GM19193 (cell line): ENCODE measurements around the gene GRID1.

Experiments
- POLR2A ChIP-seq: IDR thresholded peaks from 4 replicates; pipeline ENCODE4 v1.6.1; 2011; ENCODE audit not compliant: insufficient read depth, insufficient read length; ENCODE audit errors: extremely low read depth

GRID1 gene

GRCh38 chr10:85611746-85612377 is 754.7 kb downstream of the GRID1 start:
- TF ChIP-seq POLR2A: no peak

- TF ChIP-seq POLR2A: no peak
Observed at GRCh38 chr10:85611093-85611740, 755.4 kb downstream of the GRID1 start.

GRCh38 chr10:85610381-85611092 is 756.1 kb downstream of the GRID1 start:
- TF ChIP-seq POLR2A: no peak

GRCh38 chr10:85609509-85609908 is 757.1 kb downstream of the GRID1 start:
- no peak for TF ChIP-seq POLR2A

GRCh38 chr10:85608706-85609105 is 757.9 kb downstream of the GRID1 start:
- no peak for TF ChIP-seq POLR2A

GRCh38 chr10:85607043-85607695 is 759.4 kb downstream of the GRID1 start:
- no peak for TF ChIP-seq POLR2A

- no peak for TF ChIP-seq POLR2A
Observed at GRCh38 chr10:85606401-85606800, 760.2 kb downstream of the GRID1 start.

GRCh38 chr10:85604884-85605283 is 761.7 kb downstream of the GRID1 start:
- no peak for TF ChIP-seq POLR2A

GRCh38 chr10:85604136-85604725 is 762.4 kb downstream of the GRID1 start:
- no peak for TF ChIP-seq POLR2A

GRCh38 chr10:85603151-85603940 is 763.2 kb downstream of the GRID1 start:
- TF ChIP-seq POLR2A: no peak

GRCh38 chr10:85602713-85603112 is 763.9 kb downstream of the GRID1 start:
- no peak for TF ChIP-seq POLR2A

GRCh38 chr10:85602306-85602705 is 764.3 kb downstream of the GRID1 start:
- TF ChIP-seq POLR2A: no peak

- no peak for TF ChIP-seq POLR2A
Observed at GRCh38 chr10:85601526-85601925, 765.1 kb downstream of the GRID1 start.

GRCh38 chr10:85600744-85601081 is 765.9 kb downstream of the GRID1 start:
- TF ChIP-seq POLR2A: no peak
